Astrocyte of the spinal cord (primary cell): Measurements from ENCODE around the gene CACNA1D.
"Not testable (repeated sequence)": the region's sequence is repeated elsewhere in the genome, so short reads cannot be mapped to it uniquely, and the experiment has no call there.

Experiments used
- DNase-seq: peaks from one replicate; pipeline ENCODE4 v3.0.0; 2011; ENCODE audit warnings: low read depth, low spot score
- H3K4me3 ChIP-seq: 2 replicates; pipeline ENCODE4 v1.5.1; 2011; ENCODE audit warnings: low read depth, mild to moderate bottlenecking, low read length, moderate library complexity
- in situ Hi-C: cut with HindIII; loops from 2 replicates; pipeline ENCODE4 v1.10.0; 2017; ENCODE audit warnings: low sequenced_read_pairs
- TF ChIP-seq, protein P1 (sequence below): IDR thresholded peaks from 2 replicates; pipeline ENCODE4 v1.5.1; 2012; ENCODE audit warnings: low read depth, mild to moderate bottlenecking, low read length, inconsistent platforms

CACNA1D gene

DNA sequence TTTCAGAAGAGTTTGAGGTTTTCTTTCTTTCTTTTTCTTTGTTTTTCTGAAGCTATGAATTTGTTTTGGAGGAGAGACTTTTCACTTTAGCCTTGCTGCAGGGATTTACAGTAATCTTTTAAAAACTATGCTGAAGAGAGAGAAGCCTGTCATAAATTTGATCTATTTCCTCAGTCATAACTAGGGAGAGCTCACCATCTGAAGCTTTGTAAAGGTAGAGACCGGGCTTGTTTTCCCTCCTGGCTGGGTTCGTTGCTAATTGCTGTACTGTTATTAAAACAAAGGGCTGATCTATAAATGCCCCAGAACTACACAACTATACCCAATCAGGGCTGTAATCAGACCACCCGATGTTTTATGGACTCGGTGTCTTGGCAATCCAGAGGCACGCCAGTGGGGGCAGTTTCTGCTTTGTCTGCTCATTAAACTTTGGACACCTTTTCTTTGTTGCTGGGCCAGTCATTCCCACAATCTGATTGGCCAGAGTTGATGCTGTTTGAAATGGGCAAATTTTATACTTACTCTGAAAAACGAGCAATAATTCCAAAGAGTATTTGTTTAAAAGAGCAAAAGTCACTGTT is 164.3 kb downstream of the CACNA1D start:
- in situ Hi-C loops, result no loop called here
- no peak overlapping the region for H3K4me3 ChIP-seq
- TF ChIP-seq, protein P1, sequence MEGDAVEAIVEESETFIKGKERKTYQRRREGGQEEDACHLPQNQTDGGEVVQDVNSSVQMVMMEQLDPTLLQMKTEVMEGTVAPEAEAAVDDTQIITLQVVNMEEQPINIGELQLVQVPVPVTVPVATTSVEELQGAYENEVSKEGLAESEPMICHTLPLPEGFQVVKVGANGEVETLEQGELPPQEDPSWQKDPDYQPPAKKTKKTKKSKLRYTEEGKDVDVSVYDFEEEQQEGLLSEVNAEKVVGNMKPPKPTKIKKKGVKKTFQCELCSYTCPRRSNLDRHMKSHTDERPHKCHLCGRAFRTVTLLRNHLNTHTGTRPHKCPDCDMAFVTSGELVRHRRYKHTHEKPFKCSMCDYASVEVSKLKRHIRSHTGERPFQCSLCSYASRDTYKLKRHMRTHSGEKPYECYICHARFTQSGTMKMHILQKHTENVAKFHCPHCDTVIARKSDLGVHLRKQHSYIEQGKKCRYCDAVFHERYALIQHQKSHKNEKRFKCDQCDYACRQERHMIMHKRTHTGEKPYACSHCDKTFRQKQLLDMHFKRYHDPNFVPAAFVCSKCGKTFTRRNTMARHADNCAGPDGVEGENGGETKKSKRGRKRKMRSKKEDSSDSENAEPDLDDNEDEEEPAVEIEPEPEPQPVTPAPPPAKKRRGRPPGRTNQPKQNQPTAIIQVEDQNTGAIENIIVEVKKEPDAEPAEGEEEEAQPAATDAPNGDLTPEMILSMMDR, result no peak
- no peak for DNase-seq

DNA sequence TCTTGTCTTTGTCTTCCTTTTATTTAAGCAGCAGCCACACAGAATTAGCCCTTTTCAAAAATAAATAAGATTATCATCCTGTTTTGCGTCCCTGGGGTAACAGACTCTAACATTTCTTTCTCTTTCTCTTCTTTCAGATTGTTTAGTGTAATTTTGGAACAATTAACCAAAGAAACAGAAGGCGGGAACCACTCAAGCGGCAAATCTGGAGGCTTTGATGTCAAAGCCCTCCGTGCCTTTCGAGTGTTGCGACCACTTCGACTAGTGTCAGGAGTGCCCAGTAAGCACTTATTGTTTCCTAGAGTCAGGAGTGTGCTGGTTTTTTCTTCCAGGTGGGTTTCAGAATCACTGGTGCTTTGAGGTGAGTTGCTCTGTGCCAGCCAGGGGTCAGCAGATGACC is 165.6 kb downstream of the CACNA1D start:
- no peak for DNase-seq
- TF ChIP-seq, protein P1, result no peak
- in situ Hi-C loops, result no loop called here
- H3K4me3 ChIP-seq, result no peak overlapping the region

DNA sequence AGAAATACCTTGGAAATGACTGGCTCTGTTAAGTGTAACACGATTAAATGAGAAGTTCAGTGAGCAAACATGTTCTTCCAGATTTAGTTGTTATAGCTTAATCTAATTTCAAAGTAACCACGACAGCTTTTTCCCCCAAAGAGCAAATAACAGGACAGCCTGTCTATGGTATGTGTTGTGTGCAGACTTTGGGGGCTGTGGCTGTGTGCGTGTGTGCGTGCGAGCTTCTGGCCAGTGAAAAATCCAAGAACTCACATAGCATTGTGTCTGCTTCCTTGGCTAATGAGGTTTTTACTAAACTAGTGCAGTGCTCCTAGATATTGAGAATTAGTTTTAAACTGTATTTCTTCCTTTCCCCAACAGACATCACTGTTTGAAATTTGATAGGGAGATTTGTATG is 167.1 kb downstream of the CACNA1D start:
- in situ Hi-C loops, result no loop called here

DNA sequence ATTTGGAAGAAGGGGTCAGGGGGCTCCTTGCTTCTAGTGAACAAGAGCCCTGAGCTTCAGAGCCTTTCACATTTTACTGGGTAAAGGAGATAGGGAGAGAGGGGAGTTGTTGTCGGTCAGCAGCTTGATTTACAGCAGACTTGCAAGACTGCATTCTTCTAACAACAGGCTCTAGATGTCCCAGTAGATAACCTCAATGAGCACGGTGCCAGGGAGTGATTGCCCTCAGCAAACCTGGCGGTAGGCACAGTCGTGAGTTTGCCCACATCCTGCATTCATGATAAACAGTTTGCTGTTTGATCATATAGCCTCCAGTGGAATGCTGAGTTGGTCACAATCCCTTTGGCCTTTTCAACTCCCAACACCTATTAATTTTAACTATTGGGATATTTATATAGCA is 170.4 kb downstream of the CACNA1D start:
- H3K4me3 ChIP-seq, DNase-seq, in situ Hi-C loops: not testable (repeated sequence)

More for the DNA sequence above, 167.1 kb downstream of the CACNA1D start:
- no peak for DNase-seq
- TF ChIP-seq, protein P1, result no peak
- H3K4me3 ChIP-seq, result no peak overlapping the region

DNA sequence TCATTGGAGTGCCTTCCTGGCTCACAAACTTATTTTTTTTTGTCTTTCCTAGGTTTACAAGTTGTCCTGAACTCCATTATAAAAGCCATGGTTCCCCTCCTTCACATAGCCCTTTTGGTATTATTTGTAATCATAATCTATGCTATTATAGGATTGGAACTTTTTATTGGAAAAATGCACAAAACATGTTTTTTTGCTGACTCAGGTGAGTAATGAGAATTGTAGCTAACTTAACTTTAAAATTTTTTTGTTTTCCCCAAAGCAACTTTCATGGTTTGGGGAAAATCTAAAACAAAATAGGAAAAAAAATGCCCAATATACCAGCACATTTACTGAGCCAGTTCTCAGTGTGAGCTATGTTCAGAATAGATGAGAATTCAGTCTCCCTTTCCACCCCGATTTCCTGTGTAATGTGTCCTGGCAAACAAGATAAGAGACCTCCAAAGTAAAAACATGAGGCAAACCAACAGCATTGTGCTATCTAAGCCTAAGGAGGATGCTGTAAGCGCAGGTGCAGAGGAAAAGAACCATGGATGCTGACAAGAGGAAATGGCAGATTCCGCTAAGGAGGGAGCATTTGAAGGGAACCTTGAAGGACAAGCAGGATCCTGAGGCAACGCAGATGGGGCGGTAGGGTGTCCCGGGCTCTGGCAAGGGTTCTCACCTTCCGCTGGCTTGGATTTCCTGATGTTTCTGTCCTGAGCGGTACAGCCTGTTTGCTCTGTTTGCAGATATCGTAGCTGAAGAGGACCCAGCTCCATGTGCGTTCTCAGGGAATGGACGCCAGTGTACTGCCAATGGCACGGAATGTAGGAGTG is 171.4 kb downstream of the CACNA1D start:
- TF ChIP-seq, protein P1, result no peak
- in situ Hi-C loops, result no loop called here
- DNase-seq, result no peak

DNA sequence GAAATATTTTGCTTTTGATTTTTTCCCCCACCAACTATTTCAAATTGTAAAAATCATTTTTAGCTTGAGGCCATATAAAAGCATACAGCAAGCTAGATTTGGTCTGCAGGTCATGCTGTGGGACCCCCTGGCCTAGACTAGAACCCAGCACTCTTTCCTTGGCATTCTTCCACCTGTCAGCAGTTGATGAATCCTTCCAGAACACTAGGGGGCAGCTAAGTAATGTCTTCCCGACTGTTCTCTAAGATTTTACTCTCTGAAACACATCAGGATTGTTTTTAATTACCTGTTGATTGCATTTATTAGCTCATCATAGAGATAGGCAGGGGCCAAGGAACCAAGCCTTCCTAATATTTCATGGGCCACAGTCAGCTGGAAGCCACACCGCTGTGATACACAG is 174.5 kb downstream of the CACNA1D start:
- DNase-seq, result no peak
- in situ Hi-C loops, result no loop called here
- no peak overlapping the region for H3K4me3 ChIP-seq
- TF ChIP-seq, protein P1, result peak; percentile 17

More for the DNA sequence above, 171.4 kb downstream of the CACNA1D start:
- H3K4me3 ChIP-seq, result no peak overlapping the region

DNA sequence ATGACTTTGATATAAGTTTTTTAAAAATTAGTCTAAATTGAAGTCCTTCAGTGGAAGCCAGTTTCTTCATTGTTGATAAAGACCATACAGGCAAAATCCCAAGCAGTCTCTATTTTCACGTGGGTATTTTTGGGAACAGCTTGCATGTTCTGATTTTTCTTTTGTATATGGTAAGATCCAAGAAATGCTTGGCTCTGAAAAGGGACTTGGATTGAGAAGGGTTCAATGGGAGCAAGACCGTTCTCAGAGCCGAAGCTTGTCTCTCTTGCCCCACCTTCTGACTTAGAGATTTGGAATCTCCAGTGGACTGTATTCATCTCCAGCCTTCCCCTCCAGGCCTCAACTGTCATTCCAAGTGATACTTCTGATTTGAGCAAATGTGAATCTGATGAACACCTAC is 176.3 kb downstream of the CACNA1D start:
- in situ Hi-C loops, result no loop called here
- DNase-seq, result no peak
- no peak overlapping the region for H3K4me3 ChIP-seq
- TF ChIP-seq, protein P1, result no peak
